Measurements from ENCODE around the gene RRP7A.
"Not testable (repeated sequence)": the region's sequence is repeated elsewhere in the genome, so short reads cannot be mapped to it uniquely, and the experiment has no call there.

The RRP7A gene

GRCh38 chr22:42500836-42501179, 18.8 kb downstream of the RRP7A start:
- TF ChIP-seq CTCF (IDR thresholded peaks at IDR 0.05; ENCODE audit: low read depth, low read length, missing control alignments) = no peak
- in situ Hi-C loops (cut with HindIII; ENCODE audit: low sequenced_read_pairs) = no loop called here
- peak overlapping the region; percentile 29 for H3K4me3 ChIP-seq (ENCODE audit: low read depth, low read length)
- no peak for DNase-seq (ENCODE audit: low read depth)

GRCh38 chr22:42500161-42500835, 19.3 kb downstream of the RRP7A start:
- DNase-seq (ENCODE audit: low read depth) = peak; percentile 9
- no peak for TF ChIP-seq CTCF (IDR thresholded peaks at IDR 0.05; ENCODE audit: low read depth, low read length, missing control alignments)
- H3K4me3 ChIP-seq (ENCODE audit: low read depth, low read length) = peak overlapping the region; percentile 29
- in situ Hi-C loops (cut with HindIII; ENCODE audit: low sequenced_read_pairs) = no loop called here

- in situ Hi-C loops (cut with HindIII; ENCODE audit: low sequenced_read_pairs); H3K4me3 ChIP-seq (ENCODE audit: low read depth, low read length); DNase-seq (ENCODE audit: low read depth): not testable (repeated sequence)
Observed at GRCh38 chr22:42499773-42500160, 19.8 kb downstream of the RRP7A start.

DNA sequence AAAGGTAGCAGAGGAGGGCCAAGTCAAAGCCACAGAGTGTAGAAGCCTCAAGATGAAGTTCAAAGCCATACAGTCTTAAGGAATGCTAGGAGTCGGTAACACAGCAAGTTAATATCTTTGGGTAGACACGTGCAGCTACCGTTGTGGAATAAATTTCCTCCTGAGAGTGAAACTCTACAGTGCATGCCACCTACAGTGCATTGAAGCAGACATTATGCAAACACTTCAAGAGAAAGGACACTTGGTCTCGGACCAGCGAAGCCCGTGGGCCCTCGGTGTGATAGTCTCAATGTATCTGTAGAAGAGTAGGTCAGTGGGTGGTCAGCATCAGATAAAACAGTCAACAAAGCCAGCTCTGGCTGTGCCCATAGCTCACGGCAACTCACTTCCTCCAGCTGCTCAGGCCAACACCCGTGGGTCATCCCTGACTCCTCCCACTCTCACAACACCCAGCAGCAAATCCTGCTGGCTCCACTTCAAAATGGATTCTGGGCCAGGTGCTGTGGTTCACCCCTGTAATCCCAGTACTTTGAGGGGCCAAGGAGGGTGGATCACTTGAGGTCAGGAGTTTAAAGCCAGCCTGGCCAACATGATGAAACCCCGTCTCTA, 24.0 kb downstream of the RRP7A start:
- H3K4me3 ChIP-seq (ENCODE audit: low read depth, low read length); in situ Hi-C loops (cut with HindIII; ENCODE audit: low sequenced_read_pairs); DNase-seq (ENCODE audit: low read depth): not testable (repeated sequence)

DNA sequence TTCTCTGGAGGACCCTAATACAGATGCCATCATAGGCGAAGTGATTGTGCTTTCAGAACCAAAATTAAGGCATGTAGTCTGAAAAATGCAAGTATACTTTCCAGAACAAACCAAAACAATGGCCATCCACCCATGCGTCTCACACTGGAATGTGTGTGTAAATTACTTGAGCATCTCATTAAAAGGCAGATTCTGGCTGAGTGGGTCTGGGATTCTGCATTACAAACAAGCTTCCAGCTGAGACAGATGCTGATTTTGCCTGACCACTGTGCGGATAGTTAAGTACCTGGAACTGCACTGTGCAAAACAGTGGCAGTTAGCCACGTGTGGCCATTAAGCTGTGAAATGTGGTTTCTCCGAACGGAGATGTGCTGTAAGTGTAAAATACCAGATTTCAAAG, 26.2 kb downstream of the RRP7A start:
- H3K4me3 ChIP-seq (ENCODE audit: low read depth, low read length) = no peak overlapping the region
- no peak for TF ChIP-seq CTCF (IDR thresholded peaks at IDR 0.05; ENCODE audit: low read depth, low read length, missing control alignments)
- DNase-seq (ENCODE audit: low read depth) = peak; percentile 37
- in situ Hi-C loops (cut with HindIII; ENCODE audit: low sequenced_read_pairs) = no loop called here

- in situ Hi-C loops (cut with HindIII; ENCODE audit: low sequenced_read_pairs) = no loop called here
- TF ChIP-seq CTCF (IDR thresholded peaks at IDR 0.05; ENCODE audit: low read depth, low read length, missing control alignments) = no peak
- H3K4me3 ChIP-seq (ENCODE audit: low read depth, low read length) = no peak overlapping the region
- DNase-seq (ENCODE audit: low read depth) = no peak
Observed at GRCh38 chr22:42492323-42492690, 27.3 kb downstream of the RRP7A start.

- TF ChIP-seq CTCF (IDR thresholded peaks at IDR 0.05; ENCODE audit: low read depth, low read length, missing control alignments) = no peak
- in situ Hi-C loops (cut with HindIII; ENCODE audit: low sequenced_read_pairs) = no loop called here
- no peak for DNase-seq (ENCODE audit: low read depth)
- H3K4me3 ChIP-seq (ENCODE audit: low read depth, low read length) = no peak overlapping the region
Observed at GRCh38 chr22:42490243-42490832, 29.3 kb downstream of the RRP7A start.
